CD4-positive, alpha-beta T cell (primary cell): Measurements from ENCODE around the gene CLSTN2. TPM values are rescaled to one million over a fixed set of nuclear protein-coding genes. Genes with fewer than 3 reads are reported as not detected.

Source experiments
- ATAC-seq: fragments of 200-7000 bp; cut with Tn5 transposase; one replicate; pipeline ENCODE4 v1.10.0; 2022; ENCODE audit warnings: mild to moderate bottlenecking; ENCODE audit not compliant: poor library complexity
- CTCF ChIA-PET: fragments of 350-600 bp; sonication (Branson Sonifier 250); formaldehyde crosslinking; loops from one replicate; lab custom pipeline; 2021; ENCODE audit warnings: antibody characterized with exemption, inconsistent platforms; lab: Charles Lee
- POLR2A ChIA-PET: fragments of 350-600 bp; sonication (Branson Sonifier 250); formaldehyde crosslinking; loops from one replicate; lab custom pipeline; 2021; ENCODE audit warnings: antibody characterized with exemption, inconsistent platforms; lab: Charles Lee
- DNase-seq, 14 experiments: peaks; one replicate each; pipeline ENCODE4 v3.0.0-alpha.2; 2013 to 2020; ENCODE audit warnings: mixed read lengths in 2 of 14
- H3K27ac ChIP-seq, 2 donors: one replicate each; pipeline versions ENCODE4 v1.5.1 to v1.7.0; 2013; ENCODE audit warnings: low read length in 2 of 2, low read depth in 1 of 2, mild to moderate bottlenecking in 1 of 2
- H3K27me3 ChIP-seq, 2 experiments: 1 replicate in 1 of 2; 2 replicates in 1 of 2; pipeline versions ENCODE4 v1.6.1 to v1.7.0; 2013; ENCODE audit warnings: low read length in 2 of 2, control low read depth in 1 of 2, mild to moderate bottlenecking in 1 of 2, moderate library complexity in 1 of 2; ENCODE audit not compliant: insufficient read depth in 2 of 2, control insufficient read depth in 1 of 2
- H3K36me3 ChIP-seq: one replicate; pipeline ENCODE4 v1.6.1; 2013; ENCODE audit warnings: low read length, control low read depth; ENCODE audit not compliant: insufficient read depth
- H3K4me1 ChIP-seq: one replicate; pipeline ENCODE4 v1.6.1; 2013; ENCODE audit warnings: low read length, control low read depth; ENCODE audit not compliant: insufficient read depth
- H3K4me3 ChIP-seq: one replicate; pipeline ENCODE4 v1.5.1; 2013; ENCODE audit warnings: mild to moderate bottlenecking, low read length, moderate library complexity
- H3K9me3 ChIP-seq, 2 experiments: 1 replicate in 1 of 2; 2 replicates in 1 of 2; pipeline versions ENCODE4 v1.6.1 to v1.7.0; 2013; ENCODE audit warnings: low read length in 2 of 2, mild to moderate bottlenecking in 2 of 2, control low read depth in 1 of 2, moderate library complexity in 1 of 2; ENCODE audit not compliant: control insufficient read depth in 1 of 2, insufficient read depth in 1 of 2
- H3K27ac Mint-ChIP-seq: one replicate; pipeline ENCODE4 v1.8.0; 2020; ENCODE audit warnings: mixed read lengths
- H3K27me3 Mint-ChIP-seq: one replicate; pipeline ENCODE4 v1.8.0; 2021; ENCODE audit warnings: mixed read lengths
- H3K36me3 Mint-ChIP-seq: one replicate; pipeline ENCODE4 v1.8.0; 2021; ENCODE audit warnings: low read depth, mixed read lengths
- H3K4me1 Mint-ChIP-seq: one replicate; pipeline ENCODE4 v1.8.0; 2021; ENCODE audit warnings: low read depth, mixed read lengths
- H3K4me3 Mint-ChIP-seq: one replicate; pipeline ENCODE4 v1.8.0; 2020; ENCODE audit warnings: mild to moderate bottlenecking, mixed read lengths
- H3K9me3 Mint-ChIP-seq: one replicate; pipeline ENCODE4 v1.8.0; 2020; ENCODE audit warnings: mixed read lengths
- CTCF ChIP-seq: fragments of 200-600 bp; IDR thresholded peaks from one replicate; pipeline ENCODE4 v1.8.0; 2022; ENCODE audit warnings: antibody characterized with exemption, mild to moderate bottlenecking
- intact Hi-C, 2 experiments: fragments of 100-400 bp; cut with DNase I in 1 of 2; cut with micrococcal nuclease in 1 of 2; formaldehyde crosslinking; loops; one replicate each; pipeline versions ENCODE4 v1.15.1 to v1.9.0; 2023 to 2025; cut with DNase I, micrococcal nuclease
- total RNA-seq, 174 experiments: library from RNA in 2 of 174; stranded (reverse) in 2 of 174; gene quantifications; one replicate each; pipeline ENCODE4 v1.2.3 and lab custom pipeline; 2021 to 2026

The CLSTN2 gene
- total RNA-seq, 2 experiments from 2014 or later = not detected

- H3K4me1 Mint-ChIP-seq = no peaks in the 10 kb centered on the region
- Histone ChIP-seq H3K27me3 (peaks cover 0 to 10% of the 10 kb centered on the region in 2 experiments), H3K27ac (no peak overlapping the region), H3K4me1 (no peaks in the 10 kb centered on the region), H3K9me3 (peaks cover 0 to 7% of the 10 kb centered on the region in 2 experiments), H3K4me3 (no peak overlapping the region), H3K36me3 (no peaks in the 10 kb centered on the region)
- TF ChIP-seq CTCF = no peak
- H3K4me3 Mint-ChIP-seq = no peak overlapping the region
- intact Hi-C loops = no loop called here
- no peak overlapping the region for H3K27ac Mint-ChIP-seq
- ChIA-PET POLR2A (no interaction called here), CTCF (no interaction called here)
- no peaks in the 10 kb centered on the region for H3K9me3 Mint-ChIP-seq
- no peaks in the 10 kb centered on the region for H3K36me3 Mint-ChIP-seq
- H3K27me3 Mint-ChIP-seq = peaks cover 5% of the 10 kb centered on the region
- no peak for ATAC-seq
- DNase-seq = no peak
These were observed 531.0 kb downstream of the CLSTN2 start for GRCh38 chr3:140465988-140466387.

- intact Hi-C loops = no loop called here
- H3K36me3 ChIP-seq = no peaks in the 10 kb centered on the region
- ATAC-seq = no peak
- POLR2A ChIA-PET = no interaction called here
- H3K27ac ChIP-seq = no peak overlapping the region
- Mint-ChIP-seq H3K9me3 (no peaks in the 10 kb centered on the region), H3K4me1 (no peaks in the 10 kb centered on the region), H3K27ac (no peak overlapping the region), H3K4me3 (no peak overlapping the region), H3K27me3 (peaks cover under 1% of the 10 kb centered on the region), H3K36me3 (no peaks in the 10 kb centered on the region)
- CTCF ChIA-PET = no interaction called here
- H3K9me3 ChIP-seq = peaks cover 0 to 7% of the 10 kb centered on the region in 2 experiments
- no peak for DNase-seq
- no peaks in the 10 kb centered on the region for H3K4me1 ChIP-seq
- no peak for TF ChIP-seq CTCF
- H3K4me3 ChIP-seq = no peak overlapping the region
- H3K27me3 ChIP-seq = peaks cover 0 to 10% of the 10 kb centered on the region in 2 experiments
These were observed 531.5 kb downstream of the CLSTN2 start for GRCh38 chr3:140466535-140466934.

GRCh38 chr3:140467104-140467577 lies 532.2 kb downstream of the CLSTN2 start:
- Histone ChIP-seq H3K4me3 (no peak overlapping the region), H3K4me1 (no peaks in the 10 kb centered on the region), H3K27me3 (peaks cover 0 to 10% of the 10 kb centered on the region in 2 experiments), H3K36me3 (no peaks in the 10 kb centered on the region), H3K9me3 (peaks cover 0 to 7% of the 10 kb centered on the region in 2 experiments), H3K27ac (no peak overlapping the region)
- TF ChIP-seq CTCF = no peak
- intact Hi-C loops = no loop called here
- H3K9me3 Mint-ChIP-seq = peaks cover 2% of the 10 kb centered on the region
- H3K27me3 Mint-ChIP-seq = no peaks in the 10 kb centered on the region
- H3K36me3 Mint-ChIP-seq = no peaks in the 10 kb centered on the region
- ChIA-PET POLR2A (no interaction called here), CTCF (no interaction called here)
- no peak for DNase-seq
- no peaks in the 10 kb centered on the region for H3K4me1 Mint-ChIP-seq
- no peak for ATAC-seq
- H3K27ac Mint-ChIP-seq = no peak overlapping the region
- no peak overlapping the region for H3K4me3 Mint-ChIP-seq
